Gastroesophageal sphincter (tissue), 4 donors: ENCODE measurements around the gene HOXA6. TPM values are rescaled to one million over a fixed set of nuclear protein-coding genes. Genes with fewer than 3 reads are reported as not detected.

Experiments used
- ATAC-seq: fragments of 150-250 bp; one replicate; pipeline ENCODE4 v1.9.1; 2016; ENCODE audit warnings: mild to moderate bottlenecking, moderate library complexity
- H3K27ac ChIP-seq, 4 donors: fragments of 200-600 bp; sonication (generic) in 3 of 4; 1 replicate in 3 of 4; 2 replicates in 1 of 4; pipeline ENCODE4 v1.5.1; 2016 to 2019
- H3K27me3 ChIP-seq: fragments of 200-600 bp; sonication (generic); one replicate; pipeline ENCODE4 v1.5.1; 2019
- H3K36me3 ChIP-seq, 2 donors: fragments of 200-600 bp; sonication (generic); one replicate each; pipeline ENCODE4 v1.5.1; 2019; ENCODE audit warnings: control low read depth in 1 of 2
- H3K4me1 ChIP-seq, 3 donors: fragments of 200-600 bp; sonication (generic); 1 replicate in 2 of 3; 2 replicates in 1 of 3; pipeline ENCODE4 v1.5.1; 2016 to 2019; ENCODE audit warnings: control low read depth in 2 of 3
- H3K4me3 ChIP-seq, 2 donors: fragments of 200-600 bp; sonication (generic); one replicate each; pipeline ENCODE4 v1.5.1; 2019; ENCODE audit warnings: mild to moderate bottlenecking in 1 of 2, moderate library complexity in 1 of 2
- H3K9me3 ChIP-seq, 3 donors: fragments of 200-600 bp; sonication (generic); one replicate each; pipeline ENCODE4 v1.5.1; 2017 to 2019; ENCODE audit warnings: control low read depth in 2 of 3
- EP300 ChIP-seq: sonication (generic); formaldehyde crosslinking; IDR thresholded peaks from one replicate; pipeline ENCODE4 v1.6.1; 2017; ENCODE audit warnings: antibody characterized with exemption, mild to moderate bottlenecking
- POLR2A ChIP-seq, 2 donors: fragments of 450-650 bp; IDR thresholded peaks; one replicate each; pipeline ENCODE4 v1.6.1; 2017; ENCODE audit warnings: antibody characterized with exemption in 2 of 2, mild to moderate bottlenecking in 2 of 2, moderate library complexity in 1 of 2
- POLR2AphosphoS5 ChIP-seq: sonication (generic); formaldehyde crosslinking; IDR thresholded peaks from one replicate; pipeline ENCODE4 v1.6.1; 2017; ENCODE audit warnings: antibody characterized with exemption
- WGBS, 2 donors: methylation state at CpG; one replicate each; pipeline ENCODE4 v1.1.5; 2018; ENCODE audit warnings: low coverage in 1 of 2; 5-methylcytosine and 5-hydroxymethylcytosine counted together
- total RNA-seq, 4 donors: library from RNA; depleted of rRNA; stranded (reverse); fragments of >200 nt; gene quantifications; one replicate each; pipeline ENCODE4 v1.1.0, GENCODE V29; 2016
- TF ChIP-seq, protein P1 (sequence below), 4 experiments: fragments of 200-600 bp in 2 of 4; fragments of 450-650 bp in 2 of 4; sonication (generic) in 1 of 4; IDR thresholded peaks; one replicate each; pipeline ENCODE4 v1.5.1; 2017 to 2019; ENCODE audit warnings: antibody characterized with exemption in 4 of 4, mild to moderate bottlenecking in 2 of 4, moderate library complexity in 2 of 4

The HOXA6 gene
- total RNA-seq, 4 donors from 2014 or later: 0.46 to 12.7 TPM; not detected in 2

DNA sequence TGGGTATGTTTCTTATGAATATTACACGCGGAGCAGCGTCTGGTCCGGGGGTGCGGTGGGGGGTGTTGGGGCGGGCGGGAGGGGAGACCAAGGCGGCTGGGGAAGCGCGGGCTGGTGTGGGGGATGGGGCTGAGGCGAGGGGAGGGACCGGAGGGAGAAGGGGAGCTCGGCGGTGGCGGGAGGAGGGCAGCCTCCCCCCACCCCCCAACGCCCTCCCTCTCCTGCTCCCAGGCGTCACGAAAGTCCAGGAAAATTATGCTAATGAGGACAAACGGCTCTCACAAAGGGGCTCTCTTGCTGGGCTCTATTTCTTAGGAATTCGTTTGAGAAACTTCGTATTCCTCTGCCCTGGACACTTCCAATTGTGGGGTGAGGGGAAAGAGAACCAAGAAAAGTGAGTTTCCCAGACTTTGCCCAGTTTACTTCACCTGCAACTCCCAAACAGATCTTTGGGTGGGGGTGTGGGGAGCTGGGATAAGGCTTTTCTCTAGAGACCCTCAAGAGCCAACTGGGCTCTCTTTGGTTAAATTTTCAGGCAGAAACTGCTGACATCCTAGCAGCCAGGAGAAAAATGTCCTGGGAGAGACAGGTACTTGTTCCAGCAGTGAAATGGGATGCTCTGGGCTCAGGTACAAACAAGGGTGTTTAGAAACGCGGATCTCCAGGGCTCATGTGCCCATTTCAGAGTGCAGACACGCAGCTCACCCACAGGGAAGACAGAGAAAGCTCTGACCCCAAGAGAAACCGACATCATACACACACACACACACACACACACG lies 33.4 kb downstream of the HOXA6 start:
- whole genome bisulfite sequencing, 2 donors: 4 to 8% methylated on average over 3 to 5 of the region's 26 CpGs
- peaks cover 0 to 52% (median 26%) of the 10 kb centered on the region in 3 donors for H3K4me1 ChIP-seq
- no peaks in the 10 kb centered on the region for H3K36me3 ChIP-seq
- peak overlapping the region; percentile 51 to 79 for H3K4me3 ChIP-seq
- TF ChIP-seq POLR2A (IDR thresholded peaks at IDR 0.05): peak in 1 of 2 donors; percentile 10
- no peak for TF ChIP-seq EP300
- no peak for TF ChIP-seq POLR2AphosphoS5
- TF ChIP-seq, protein P1, sequence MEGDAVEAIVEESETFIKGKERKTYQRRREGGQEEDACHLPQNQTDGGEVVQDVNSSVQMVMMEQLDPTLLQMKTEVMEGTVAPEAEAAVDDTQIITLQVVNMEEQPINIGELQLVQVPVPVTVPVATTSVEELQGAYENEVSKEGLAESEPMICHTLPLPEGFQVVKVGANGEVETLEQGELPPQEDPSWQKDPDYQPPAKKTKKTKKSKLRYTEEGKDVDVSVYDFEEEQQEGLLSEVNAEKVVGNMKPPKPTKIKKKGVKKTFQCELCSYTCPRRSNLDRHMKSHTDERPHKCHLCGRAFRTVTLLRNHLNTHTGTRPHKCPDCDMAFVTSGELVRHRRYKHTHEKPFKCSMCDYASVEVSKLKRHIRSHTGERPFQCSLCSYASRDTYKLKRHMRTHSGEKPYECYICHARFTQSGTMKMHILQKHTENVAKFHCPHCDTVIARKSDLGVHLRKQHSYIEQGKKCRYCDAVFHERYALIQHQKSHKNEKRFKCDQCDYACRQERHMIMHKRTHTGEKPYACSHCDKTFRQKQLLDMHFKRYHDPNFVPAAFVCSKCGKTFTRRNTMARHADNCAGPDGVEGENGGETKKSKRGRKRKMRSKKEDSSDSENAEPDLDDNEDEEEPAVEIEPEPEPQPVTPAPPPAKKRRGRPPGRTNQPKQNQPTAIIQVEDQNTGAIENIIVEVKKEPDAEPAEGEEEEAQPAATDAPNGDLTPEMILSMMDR (IDR thresholded peaks at IDR 0.05): peak in 1 of 4 experiments; percentile 5
- ATAC-seq: peak; percentile 54
- H3K9me3 ChIP-seq: no peaks in the 10 kb centered on the region
- peak overlapping the region; percentile 90 to 99 (median 98) for H3K27ac ChIP-seq
- H3K27me3 ChIP-seq: no peaks in the 10 kb centered on the region

DNA sequence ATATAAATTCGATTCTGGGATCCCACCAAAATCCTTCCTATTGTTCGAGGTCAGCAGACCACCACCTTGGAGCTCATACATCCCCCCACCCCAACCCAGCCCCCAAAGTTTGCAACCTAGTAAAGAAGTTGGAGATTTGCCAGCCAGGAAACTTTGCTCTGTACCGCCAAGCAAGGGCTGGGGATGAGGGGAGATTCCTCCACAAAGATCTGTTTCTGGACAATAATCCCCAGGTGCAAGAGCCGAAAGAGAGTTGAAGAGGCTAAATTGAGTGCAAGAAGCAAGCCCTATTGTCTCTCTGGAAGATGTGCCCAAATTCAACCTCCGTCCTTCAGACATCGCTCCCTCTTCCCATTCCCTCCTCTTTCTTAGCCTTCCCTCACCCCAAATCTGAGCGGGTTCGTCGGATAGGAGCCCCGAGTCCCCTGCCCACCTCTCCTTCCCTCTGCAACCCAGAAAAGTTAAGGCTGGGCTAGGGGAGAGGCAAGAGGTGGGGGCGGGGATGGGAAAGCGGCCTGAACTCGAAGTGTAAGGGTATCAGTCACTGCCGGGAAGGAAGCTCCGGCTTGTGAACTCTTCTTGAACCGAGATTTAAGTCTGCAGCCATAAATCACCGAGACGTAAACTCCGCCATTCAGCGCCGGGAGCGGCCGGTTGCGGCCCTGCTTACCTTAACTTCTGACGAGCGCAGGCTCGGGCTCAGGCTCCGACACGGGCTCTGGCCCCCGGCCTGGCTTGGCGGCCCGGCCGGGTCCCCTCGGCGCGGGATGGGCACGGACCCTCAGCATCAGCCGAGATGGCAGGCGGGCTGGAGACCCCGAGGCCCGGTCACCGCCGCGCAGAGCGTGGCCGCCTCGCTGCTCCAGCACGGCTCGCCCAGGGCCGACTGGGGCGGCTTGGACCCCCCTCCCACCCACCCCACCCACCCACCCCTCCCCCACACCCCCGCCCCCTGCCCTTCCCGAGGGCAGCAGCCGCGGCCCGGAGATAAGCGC lies 34.3 kb downstream of the HOXA6 start:
- Histone ChIP-seq H3K36me3 (no peaks in the 10 kb centered on the region), H3K27ac (peak overlapping the region; percentile 90 to 99 (median 98)), H3K9me3 (no peaks in the 10 kb centered on the region), H3K4me3 (peak overlapping the region; percentile 51 to 79), H3K27me3 (no peaks in the 10 kb centered on the region), H3K4me1 (peaks cover 0 to 52% (median 22%) of the 10 kb centered on the region in 3 donors)
- TF ChIP-seq POLR2AphosphoS5 (peak; percentile 90), POLR2A (IDR thresholded peaks at IDR 0.05) (peak; percentile 23 to 64)
- TF ChIP-seq, protein P1 (IDR thresholded peaks at IDR 0.05): no peak
- WGBS, 2 donors: 7 to 10% methylated on average over 3 to 7 of the region's 57 CpGs
- peak; percentile 2 for ATAC-seq

DNA sequence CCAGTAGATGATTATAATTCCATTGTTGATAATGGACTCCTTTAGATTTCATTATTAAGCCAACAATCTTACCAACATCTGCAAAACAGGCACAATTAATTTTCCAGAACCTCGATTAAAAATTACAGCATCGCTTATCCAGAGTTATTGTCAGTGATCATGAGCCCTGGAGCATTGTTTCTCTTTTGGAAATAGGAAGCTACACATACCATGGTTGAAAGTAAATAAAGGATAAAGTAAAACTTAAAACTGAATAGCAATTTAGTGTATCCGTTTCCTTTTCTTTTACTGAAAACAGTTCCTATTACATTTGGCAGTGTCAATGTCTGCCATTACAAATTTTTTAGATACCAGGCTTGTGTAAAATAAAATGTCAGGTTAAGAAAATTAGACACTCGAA lies 35.2 kb downstream of the HOXA6 start:
- peak overlapping the region; percentile 94 to 99 (median 98) for H3K27ac ChIP-seq
- H3K4me3 ChIP-seq: peak overlapping the region in 1 of 2 donors; percentile 79
- H3K36me3 ChIP-seq: no peaks in the 10 kb centered on the region
- ATAC-seq: no peak
- H3K9me3 ChIP-seq: no peaks in the 10 kb centered on the region
- peaks cover 0 to 50% (median 21%) of the 10 kb centered on the region in 3 donors for H3K4me1 ChIP-seq
- 10 to 12% methylated on average over 4 of the region's 4 CpGs for WGBS, 2 donors
- no peaks in the 10 kb centered on the region for H3K27me3 ChIP-seq
- TF ChIP-seq EP300 (no peak), POLR2A (IDR thresholded peaks at IDR 0.05) (no peak), POLR2AphosphoS5 (no peak)
- TF ChIP-seq, protein P1 (IDR thresholded peaks at IDR 0.05): no peak

DNA sequence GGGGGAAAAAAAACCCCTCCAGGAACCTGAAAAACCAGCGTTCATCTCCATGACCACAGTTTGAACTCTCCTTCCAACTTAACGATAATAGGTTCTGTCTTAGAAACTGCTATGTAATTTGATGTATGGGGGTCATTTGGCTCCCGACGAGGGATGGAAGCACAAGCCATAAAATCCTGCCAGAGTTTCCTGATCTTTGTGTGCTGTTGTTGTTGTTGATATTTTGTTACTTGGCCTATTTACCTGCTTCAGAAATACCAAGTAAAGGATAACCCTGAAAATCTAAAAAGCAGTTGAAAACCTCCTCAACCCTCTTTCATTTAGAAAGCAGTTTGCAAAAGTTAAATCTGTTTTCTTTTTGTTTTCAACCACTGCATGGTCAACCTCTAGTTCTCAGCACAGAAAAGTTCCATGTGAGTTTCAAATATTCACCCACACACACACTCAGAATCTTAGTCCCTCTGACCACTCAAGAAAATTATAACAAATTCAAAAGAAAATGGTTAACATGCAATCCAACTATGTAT lies 35.8 kb downstream of the HOXA6 start:
- Histone ChIP-seq H3K4me1 (peaks cover 0 to 56% (median 21%) of the 10 kb centered on the region in 3 donors), H3K27ac (peak overlapping the region; percentile 94 to 99 (median 98)), H3K27me3 (no peaks in the 10 kb centered on the region), H3K9me3 (no peaks in the 10 kb centered on the region), H3K4me3 (peak overlapping the region in 1 of 2 donors; percentile 79), H3K36me3 (no peaks in the 10 kb centered on the region)
- ATAC-seq: no peak
- no peak for TF ChIP-seq POLR2A (IDR thresholded peaks at IDR 0.05)
- TF ChIP-seq POLR2AphosphoS5: no peak
- TF ChIP-seq, protein P1 (IDR thresholded peaks at IDR 0.05): no peak
- TF ChIP-seq EP300: no peak
- 3 to 6% methylated on average over 4 of the region's 4 CpGs for WGBS, 2 donors
